IMR-90 (cell line): ENCODE results near the gene MPL. TPM values are rescaled to one million over a fixed set of nuclear protein-coding genes. Genes with fewer than 3 reads are reported as not detected.

ENCODE experiments used
- ATAC-seq: fragments of 200-7000 bp; cut with Tn5 transposase; 2 replicates; pipeline ENCODE4 v1.9.1; 2020; ENCODE audit warnings: low read depth, mild to moderate bottlenecking, moderate library complexity
- BruUV-seq: library from RNA; stranded (reverse); fragments of 400-500 nt; replicated peaks from 2 replicates; lab custom pipeline; 2021; lab: Mats Ljungman, UMichigan
- CTCF ChIA-PET: fragments of 300-600 bp; formaldehyde crosslinking; extraction: SDS; loops from one replicate; lab custom pipeline; 2021; ENCODE audit warnings: antibody characterized with exemption; lab: Yijun Ruan, JAX
- POLR2A ChIA-PET: fragments of 300-600 bp; sonication (Branson Sonifier 250); formaldehyde crosslinking; loops from one replicate; lab custom pipeline; 2022; ENCODE audit warnings: antibody characterized with exemption; ENCODE audit not compliant: unreplicated experiment; lab: Charles Lee
- DNase-seq: peaks from one replicate; pipeline ENCODE4 v3.0.0; 2013
- H2AFZ ChIP-seq: replicated peaks from 2 replicates; pipeline ENCODE3; 2013; ENCODE audit warnings: low read length, mild to moderate bottlenecking; ENCODE audit not compliant: poor library complexity
- H2AK5ac ChIP-seq: 2 replicates; pipeline ENCODE4 v1.6.1; 2013; ENCODE audit warnings: low read depth, low read length, inconsistent platforms
- H2AK9ac ChIP-seq: replicated peaks from 2 replicates; pipeline ENCODE3; 2013; ENCODE audit warnings: mild to moderate bottlenecking, low read depth, low read length, moderate library complexity; ENCODE audit not compliant: poor library complexity
- H2BK120ac ChIP-seq: 2 replicates; pipeline ENCODE4 v1.6.1; 2013; ENCODE audit warnings: low read depth, low read length, inconsistent platforms
- H2BK15ac ChIP-seq: 3 replicates; pipeline ENCODE4 v1.6.1; 2013; ENCODE audit warnings: low read depth, low read length, inconsistent platforms
- H2BK20ac ChIP-seq: 2 replicates; pipeline ENCODE4 v1.6.1; 2013; ENCODE audit warnings: low read depth, mild to moderate bottlenecking, inconsistent platforms, low read length, moderate library complexity
- H2BK5ac ChIP-seq: 2 replicates; pipeline ENCODE4 v1.6.1; 2013; ENCODE audit warnings: mild to moderate bottlenecking, low read depth, low read length, inconsistent platforms; ENCODE audit not compliant: poor library complexity, severe bottlenecking
- H3K14ac ChIP-seq: replicated peaks from 2 replicates; pipeline ENCODE4 v1.6.1; 2013; ENCODE audit warnings: low read depth, low read length, inconsistent platforms
- H3K18ac ChIP-seq: 2 replicates; pipeline ENCODE4 v1.6.1; 2013; ENCODE audit warnings: low read depth, low read length, control low read depth
- H3K23ac ChIP-seq: 2 replicates; pipeline ENCODE4 v1.6.1; 2013; ENCODE audit warnings: low read depth, low read length, inconsistent platforms
- H3K27ac ChIP-seq: 2 replicates; pipeline ENCODE4 v1.5.1; 2013; ENCODE audit warnings: mild to moderate bottlenecking, control low read depth, low read length; ENCODE audit not compliant: insufficient read depth
- H3K27me3 ChIP-seq: 2 replicates; pipeline ENCODE4 v1.6.1; 2013; ENCODE audit warnings: low read length; ENCODE audit not compliant: control insufficient read depth, insufficient read depth
- H3K36me3 ChIP-seq: 2 replicates; pipeline ENCODE4 v1.6.1; 2013; ENCODE audit warnings: low read length, mixed read lengths; ENCODE audit not compliant: control insufficient read depth, insufficient read depth
- H3K4ac ChIP-seq: 2 replicates; pipeline ENCODE4 v1.6.1; 2013; ENCODE audit warnings: low read depth, low read length, inconsistent platforms
- H3K4me1 ChIP-seq: 2 replicates; pipeline ENCODE4 v1.6.1; 2013; ENCODE audit warnings: low read length, mixed read lengths; ENCODE audit not compliant: control insufficient read depth, insufficient read depth
- H3K4me2 ChIP-seq: 2 replicates; pipeline ENCODE4 v1.6.1; 2013; ENCODE audit warnings: low read depth, mild to moderate bottlenecking, control low read depth, low read length, moderate library complexity
- H3K4me3 ChIP-seq: 2 replicates; pipeline ENCODE4 v1.5.1; 2013; ENCODE audit warnings: low read depth, mild to moderate bottlenecking, control low read depth, low read length, moderate library complexity; ENCODE audit not compliant: insufficient read depth
- H3K56ac ChIP-seq: 2 replicates; pipeline ENCODE4 v1.6.1; 2013; ENCODE audit warnings: low read length, inconsistent platforms; ENCODE audit not compliant: insufficient read depth; ENCODE audit errors: extremely low read depth
- H3K79me1 ChIP-seq, 2 experiments: 2 replicates each; pipeline ENCODE4 v1.6.1; 2013; ENCODE audit warnings: low read length in 2 of 2, inconsistent platforms in 1 of 2, low read depth in 1 of 2
- H3K9ac ChIP-seq: 2 replicates; pipeline ENCODE4 v1.6.1; 2013; ENCODE audit warnings: low read depth, low read length, control low read depth
- H3K9me1 ChIP-seq: 2 replicates; pipeline ENCODE4 v1.6.1; 2013; ENCODE audit warnings: low read length, inconsistent platforms; ENCODE audit not compliant: insufficient read depth
- H3K9me3 ChIP-seq: 2 replicates; pipeline ENCODE4 v1.6.1; 2013; ENCODE audit warnings: low read length; ENCODE audit not compliant: control insufficient read depth, insufficient read depth
- H4K20me1 ChIP-seq: 2 replicates; pipeline ENCODE4 v1.6.1; 2013; ENCODE audit warnings: low read length, inconsistent platforms; ENCODE audit not compliant: insufficient read depth
- H4K5ac ChIP-seq: 2 replicates; pipeline ENCODE4 v1.6.1; 2013; ENCODE audit warnings: mild to moderate bottlenecking, low read depth, low read length, control low read depth
- H4K8ac ChIP-seq, 2 experiments: 2 replicates each; pipeline ENCODE4 v1.6.1; 2013; ENCODE audit warnings: low read depth in 2 of 2, low read length in 2 of 2, control low read depth in 1 of 2, inconsistent platforms in 1 of 2
- H4K91ac ChIP-seq: 2 replicates; pipeline ENCODE4 v1.6.1; 2013; ENCODE audit warnings: low read depth, low read length, inconsistent platforms; ENCODE audit not compliant: insufficient read depth
- MAZ ChIP-seq: IDR thresholded peaks from 2 replicates; pipeline ENCODE4 v1.6.1; 2012; ENCODE audit warnings: low read depth, mild to moderate bottlenecking, low read length, improper control_type of control experiment, moderate library complexity, borderline replicate concordance
- WGBS, 2 experiments: methylation state at CpG; one replicate each; pipeline versions ENCODE4 v1.1.5 to v1.1.7; 2013; ENCODE audit warnings: missing lambda C conversion rate in 2 of 2; ENCODE audit not compliant: insufficient read length in 1 of 2; ENCODE audit errors: extremely low coverage in 2 of 2; 5-methylcytosine and 5-hydroxymethylcytosine counted together
- dilution Hi-C: fragments of 300-500 bp; cut with HindIII; formaldehyde crosslinking; loops from one replicate; pipeline ENCODE4 v1.14.3; 2018; ENCODE audit warnings: low sequenced_read_pairs; ENCODE audit not compliant: unreplicated experiment
- in situ Hi-C: fragments of 300-500 bp; cut with MboI; formaldehyde crosslinking; loops from 3 replicates; pipeline ENCODE4 v1.14.3; 2019; ENCODE audit warnings: low sequenced_read_pairs, inconsistent platforms, mixed read lengths
- intact Hi-C: fragments of 100-400 bp; cut with micrococcal nuclease; formaldehyde crosslinking; loops from 2 replicates; pipeline ENCODE4 v1.10.0; 2022
- polyA plus RNA-seq, 3 experiments: library from polyadenylated mRNA; depleted of rRNA; stranded (reverse); fragments of >200 nt; gene quantifications; 2 replicates each; pipeline ENCODE4 v1.2.3, GENCODE V29; 2012; ENCODE audit warnings: low replicate concordance in 1 of 3
- total RNA-seq: library from RNA; depleted of rRNA; stranded (reverse); fragments of >200 nt; gene quantifications from 2 replicates; pipeline ENCODE4 v1.2.3, GENCODE V29; 2012
- TF ChIP-seq, protein P1 (sequence below): fragments of 150-350 bp; IDR thresholded peaks from 2 replicates; pipeline ENCODE4 v1.6.1; 2016; ENCODE audit warnings: low read depth, mild to moderate bottlenecking, low read length, moderate library complexity, borderline replicate concordance

MPL gene
- total and polyA plus RNA-seq, 2 of the 4 experiments (the other 2 are of a cell fraction): 0.12 TPM; not detected in 1

DNA sequence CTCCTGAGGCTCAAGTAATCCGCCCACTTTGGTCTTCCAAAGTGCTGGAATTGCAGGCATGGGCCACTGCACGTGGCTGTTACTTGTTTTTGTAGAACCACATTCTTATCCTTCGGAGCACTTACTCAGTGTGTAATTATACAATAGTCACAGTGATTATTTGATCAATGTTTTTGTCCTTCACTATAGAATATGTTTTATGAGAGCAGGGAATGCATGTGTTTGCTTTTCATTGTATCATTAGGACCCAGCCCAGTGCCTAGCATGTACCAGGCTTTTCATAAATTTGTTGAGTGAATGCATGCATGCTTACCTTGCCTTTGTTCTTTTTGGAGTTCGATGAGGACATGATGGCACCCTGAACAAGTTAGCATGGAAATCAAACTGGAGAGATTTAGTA is 57.9 kb downstream of the MPL start:
- H3K9me1 ChIP-seq: no peaks in the 10 kb centered on the region
- no peak overlapping the region for H3K4me2 ChIP-seq
- no peak overlapping the region for H4K91ac ChIP-seq
- ChIA-PET CTCF (no interaction called here), POLR2A (no interaction called here)
- no peak overlapping the region for H2BK20ac ChIP-seq
- peaks cover 4% of the 10 kb centered on the region for H3K36me3 ChIP-seq
- H3K18ac ChIP-seq: no peak overlapping the region
- no peak overlapping the region for H2AFZ ChIP-seq
- H3K9ac ChIP-seq: no peak overlapping the region
- H3K27me3 ChIP-seq: no peaks in the 10 kb centered on the region
- dilution Hi-C loops: no loop called here
- H2AK9ac ChIP-seq: no peak overlapping the region
- no peak overlapping the region for H4K8ac ChIP-seq
- H3K56ac ChIP-seq: no peak overlapping the region
- H3K14ac ChIP-seq: no peak overlapping the region
- H3K4me1 ChIP-seq: no peaks in the 10 kb centered on the region
- H2BK15ac ChIP-seq: no peak overlapping the region
- no peak overlapping the region for H3K4me3 ChIP-seq
- TF ChIP-seq, protein P1, sequence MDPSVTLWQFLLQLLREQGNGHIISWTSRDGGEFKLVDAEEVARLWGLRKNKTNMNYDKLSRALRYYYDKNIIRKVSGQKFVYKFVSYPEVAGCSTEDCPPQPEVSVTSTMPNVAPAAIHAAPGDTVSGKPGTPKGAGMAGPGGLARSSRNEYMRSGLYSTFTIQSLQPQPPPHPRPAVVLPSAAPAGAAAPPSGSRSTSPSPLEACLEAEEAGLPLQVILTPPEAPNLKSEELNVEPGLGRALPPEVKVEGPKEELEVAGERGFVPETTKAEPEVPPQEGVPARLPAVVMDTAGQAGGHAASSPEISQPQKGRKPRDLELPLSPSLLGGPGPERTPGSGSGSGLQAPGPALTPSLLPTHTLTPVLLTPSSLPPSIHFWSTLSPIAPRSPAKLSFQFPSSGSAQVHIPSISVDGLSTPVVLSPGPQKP: no peak
- no peak for TF ChIP-seq MAZ
- no peaks in the 10 kb centered on the region for H3K9me3 ChIP-seq
- H3K79me1 ChIP-seq: peaks cover 33 to 75% of the 10 kb centered on the region in 2 experiments
- no CpG with 5 or more reads among the region's 4 CpGs for WGBS, 2 experiments
- H4K20me1 ChIP-seq: no peaks in the 10 kb centered on the region; the same call in 1 of the 2 replicates
- ATAC-seq (no peak), DNase-seq (no peak)
- no peak overlapping the region for H3K27ac ChIP-seq
- in situ Hi-C loops: no loop called here
- intact Hi-C loops: no loop called here
- H3K4ac ChIP-seq: no peak overlapping the region
- H2AK5ac ChIP-seq: no peak overlapping the region
- no TSS peak for BruUV-seq
- H3K23ac ChIP-seq: no peak overlapping the region
- H4K5ac ChIP-seq: no peak overlapping the region
- H2BK120ac ChIP-seq: no peak overlapping the region
- no peak overlapping the region for H2BK5ac ChIP-seq
